ENCODE data around the gene WDSUB1. TPM values are rescaled to one million over a fixed set of nuclear protein-coding genes. Genes with fewer than 3 reads are reported as not detected.

WDSUB1 gene
- total RNA-seq, 1 experiment from 2014 or later: 7.4 TPM

DNA sequence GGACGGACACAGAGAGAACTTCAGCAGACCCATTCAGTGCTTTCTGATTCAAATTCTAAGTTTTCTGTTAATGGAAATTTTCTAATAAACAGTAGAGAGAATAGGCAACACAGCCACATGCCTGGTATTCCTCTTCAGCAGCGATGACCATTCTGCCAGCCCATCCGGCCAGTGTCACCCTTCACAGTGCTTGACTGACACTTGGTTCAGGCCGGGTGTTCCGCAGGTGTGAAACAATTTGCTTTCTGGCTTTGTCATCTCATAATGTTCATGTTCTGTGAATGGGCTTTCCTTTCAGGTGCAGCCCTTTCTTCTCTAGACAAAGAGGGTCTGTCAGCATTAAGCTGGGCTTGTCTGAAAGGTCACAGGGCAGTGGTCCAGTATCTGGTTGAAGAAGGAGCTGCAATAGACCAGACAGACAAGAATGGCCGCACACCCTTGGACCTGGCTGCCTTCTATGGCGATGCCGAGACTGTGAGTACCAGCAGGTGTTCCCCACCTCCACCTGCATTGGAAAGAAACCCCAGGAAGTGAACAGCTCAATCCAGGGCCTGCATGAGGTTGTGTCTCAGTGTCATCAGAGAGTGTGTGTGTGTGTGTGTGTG lies 67.0 kb downstream of the WDSUB1 start:
- no peak overlapping the region for H3K4me3 ChIP-seq (ENCODE audit: insufficient read depth, low read depth, low read length)
- no peaks in the 10 kb centered on the region for H3K36me3 ChIP-seq (replicated peaks; ENCODE audit: control insufficient read depth, insufficient read depth, low read length)
- DNase-seq: no peak
- H3K27me3 ChIP-seq (ENCODE audit: control insufficient read depth, insufficient read depth, low read length): no peaks in the 10 kb centered on the region; the same call in 1 of the 2 replicates

GRCh38 chr2:159218389-159218788 lies 68.1 kb downstream of the WDSUB1 start:
- Histone ChIP-seq H3K4me3 (ENCODE audit: insufficient read depth, low read depth, low read length) (no peak overlapping the region), H3K27me3 (ENCODE audit: control insufficient read depth, insufficient read depth, low read length) (peaks cover 1% of the 10 kb centered on the region; the same call in 1 of the 2 replicates), H3K36me3 (replicated peaks; ENCODE audit: control insufficient read depth, insufficient read depth, low read length) (no peaks in the 10 kb centered on the region)
- no peak for DNase-seq

- Histone ChIP-seq H3K4me3 (ENCODE audit: insufficient read depth, low read depth, low read length) (no peak overlapping the region), H3K36me3 (replicated peaks; ENCODE audit: control insufficient read depth, insufficient read depth, low read length) (no peaks in the 10 kb centered on the region), H3K27me3 (ENCODE audit: control insufficient read depth, insufficient read depth, low read length) (peaks cover 6% of the 10 kb centered on the region; the same call in 1 of the 2 replicates)
- DNase-seq: no peak
Measured at GRCh38 chr2:159217676-159218075, 68.8 kb downstream of the WDSUB1 start.

- H3K4me3 ChIP-seq (ENCODE audit: insufficient read depth, low read depth, low read length): no peak overlapping the region
- peaks cover 9% of the 10 kb centered on the region; the same call in 1 of the 2 replicates for H3K27me3 ChIP-seq (ENCODE audit: control insufficient read depth, insufficient read depth, low read length)
- no peak for DNase-seq
- no peaks in the 10 kb centered on the region for H3K36me3 ChIP-seq (replicated peaks; ENCODE audit: control insufficient read depth, insufficient read depth, low read length)
Measured at GRCh38 chr2:159215116-159215515, 71.4 kb downstream of the WDSUB1 start.

DNA sequence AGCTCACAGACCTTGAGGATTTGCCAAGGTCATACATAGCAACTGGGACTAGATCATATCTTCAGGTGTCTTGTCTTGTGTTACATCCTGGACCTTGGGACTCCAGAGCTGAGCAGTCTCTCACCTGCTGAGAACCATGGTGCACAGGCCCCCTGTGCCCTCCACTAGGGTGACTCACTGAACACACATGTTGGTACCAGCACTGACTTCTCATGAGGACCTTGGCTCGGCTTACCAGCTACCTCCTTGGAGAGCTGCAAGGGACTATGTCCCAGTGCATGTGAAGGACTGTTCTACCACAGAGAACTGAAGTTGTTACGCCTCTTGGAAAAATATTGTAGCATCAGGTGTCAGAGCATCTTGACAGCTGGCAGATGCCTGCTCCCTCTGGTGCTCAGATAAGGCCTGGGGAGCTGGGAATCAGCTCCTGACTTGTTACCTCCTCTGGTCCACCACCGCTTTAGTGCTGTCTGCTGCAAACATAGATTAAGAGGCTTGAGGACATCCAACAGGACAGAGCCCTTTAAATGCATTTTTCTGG lies 72.1 kb downstream of the WDSUB1 start:
- peaks cover 15% of the 10 kb centered on the region for H3K27me3 ChIP-seq (ENCODE audit: control insufficient read depth, insufficient read depth, low read length)
- no peaks in the 10 kb centered on the region for H3K36me3 ChIP-seq (replicated peaks; ENCODE audit: control insufficient read depth, insufficient read depth, low read length)
- H3K4me3 ChIP-seq (ENCODE audit: insufficient read depth, low read depth, low read length): no peak overlapping the region
- DNase-seq: no peak

- Histone ChIP-seq H3K36me3 (replicated peaks; ENCODE audit: control insufficient read depth, insufficient read depth, low read length) (no peaks in the 10 kb centered on the region), H3K4me3 (ENCODE audit: insufficient read depth, low read depth, low read length) (no peak overlapping the region), H3K27me3 (ENCODE audit: control insufficient read depth, insufficient read depth, low read length) (peaks cover 17% of the 10 kb centered on the region)
- DNase-seq: no peak
Measured at GRCh38 chr2:159213296-159213695, 73.2 kb downstream of the WDSUB1 start.

- no peak overlapping the region for H3K4me3 ChIP-seq (ENCODE audit: insufficient read depth, low read depth, low read length)
Measured at GRCh38 chr2:159211447-159212396, 74.8 kb downstream of the WDSUB1 start.

DNA sequence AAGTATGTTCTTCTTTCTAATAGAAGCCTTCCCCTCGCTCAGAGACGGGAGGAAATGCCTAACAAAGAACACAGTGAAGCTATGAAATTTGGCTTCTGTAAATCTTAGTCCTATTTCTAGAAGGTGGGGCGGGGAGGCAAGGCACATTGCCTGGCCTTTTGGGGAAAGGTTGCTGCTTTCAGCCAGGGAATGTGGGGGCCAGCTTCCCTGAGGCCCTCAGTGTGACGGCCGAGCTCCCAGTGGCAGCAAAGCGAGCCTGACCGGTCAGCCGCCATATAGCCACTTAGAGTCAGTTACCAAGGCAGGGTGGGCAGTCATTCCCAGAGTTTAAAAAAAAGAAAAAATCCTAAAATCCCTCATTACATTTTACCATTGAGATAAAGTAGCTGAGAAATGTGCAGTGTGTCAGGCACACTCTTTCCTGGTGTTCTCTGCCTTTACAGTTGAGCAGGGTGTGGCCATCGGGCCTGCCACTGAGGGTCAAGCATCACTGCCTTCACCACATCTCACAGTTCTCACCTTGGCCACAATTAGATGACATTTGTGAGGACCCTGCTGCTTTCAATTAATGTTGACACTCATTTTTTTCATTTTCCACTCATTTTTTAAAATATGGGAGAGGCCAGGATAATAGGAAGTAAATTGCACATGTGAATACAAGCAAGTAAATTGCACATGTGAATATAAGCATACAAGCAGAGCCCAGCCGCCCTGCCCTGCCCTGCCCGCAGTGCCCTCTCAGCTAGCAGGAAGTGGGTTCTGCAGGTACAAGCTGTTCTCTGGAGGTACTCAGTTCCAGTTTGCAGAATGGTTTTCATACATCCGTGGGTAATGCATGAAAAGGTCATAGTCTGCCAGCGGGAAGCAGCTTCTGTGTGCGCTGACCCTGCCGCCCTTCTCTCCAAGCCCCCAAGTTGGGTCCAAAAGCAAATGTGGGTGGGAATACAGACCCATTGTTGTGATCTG lies 76.9 kb downstream of the WDSUB1 start:
- peaks cover 17% of the 10 kb centered on the region for H3K27me3 ChIP-seq (ENCODE audit: control insufficient read depth, insufficient read depth, low read length)
- H3K36me3 ChIP-seq (replicated peaks; ENCODE audit: control insufficient read depth, insufficient read depth, low read length): no peaks in the 10 kb centered on the region
- H3K4me3 ChIP-seq (ENCODE audit: insufficient read depth, low read depth, low read length): no peak overlapping the region
- no peak for DNase-seq

More at GRCh38 chr2:159211447-159212396, 74.8 kb downstream of the WDSUB1 start:
- Histone ChIP-seq H3K27me3 (ENCODE audit: control insufficient read depth, insufficient read depth, low read length) (peaks cover 17% of the 10 kb centered on the region), H3K36me3 (replicated peaks; ENCODE audit: control insufficient read depth, insufficient read depth, low read length) (no peaks in the 10 kb centered on the region)
- peak; percentile 88 for DNase-seq

- DNase-seq: peak; percentile 51
- Histone ChIP-seq H3K27me3 (ENCODE audit: control insufficient read depth, insufficient read depth, low read length) (peaks cover 16% of the 10 kb centered on the region), H3K36me3 (replicated peaks; ENCODE audit: control insufficient read depth, insufficient read depth, low read length) (no peaks in the 10 kb centered on the region), H3K4me3 (ENCODE audit: insufficient read depth, low read depth, low read length) (no peak overlapping the region)
Measured at GRCh38 chr2:159208438-159208837, 78.1 kb downstream of the WDSUB1 start.

DNA sequence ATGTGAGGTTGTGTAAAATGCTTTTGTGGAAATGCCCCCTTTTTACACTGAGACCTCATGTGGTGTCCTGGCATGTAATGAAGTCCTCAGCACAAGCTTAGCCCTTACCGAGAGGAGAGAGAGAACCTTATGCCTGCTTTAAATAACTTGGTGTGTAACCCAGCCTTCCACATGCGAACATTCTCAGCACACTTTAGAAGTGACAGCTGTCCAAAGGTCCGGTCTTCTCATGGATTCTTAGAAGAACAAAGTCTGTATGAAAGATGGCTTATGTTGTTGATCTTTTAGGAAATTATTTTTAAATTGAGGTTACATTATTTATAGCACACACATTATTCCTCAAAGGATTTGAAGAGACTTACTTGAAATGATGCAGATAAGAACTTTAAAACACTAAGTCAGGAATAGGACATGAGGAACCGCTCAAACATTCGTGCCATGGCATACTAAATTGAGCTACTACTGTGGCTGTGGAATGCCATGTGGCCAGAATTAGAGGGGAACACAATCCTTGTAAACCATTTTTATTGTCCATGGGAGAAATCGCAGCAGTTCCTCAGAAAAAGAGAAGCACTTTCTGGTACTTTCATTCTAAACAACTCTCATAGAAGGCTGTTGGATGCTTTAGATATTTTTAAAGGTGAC lies 79.6 kb downstream of the WDSUB1 start:
- peaks cover 11% of the 10 kb centered on the region for H3K27me3 ChIP-seq (ENCODE audit: control insufficient read depth, insufficient read depth, low read length)
- H3K36me3 ChIP-seq (replicated peaks; ENCODE audit: control insufficient read depth, insufficient read depth, low read length): no peaks in the 10 kb centered on the region
- DNase-seq: no peak
- no peak overlapping the region for H3K4me3 ChIP-seq (ENCODE audit: insufficient read depth, low read depth, low read length)

DNA sequence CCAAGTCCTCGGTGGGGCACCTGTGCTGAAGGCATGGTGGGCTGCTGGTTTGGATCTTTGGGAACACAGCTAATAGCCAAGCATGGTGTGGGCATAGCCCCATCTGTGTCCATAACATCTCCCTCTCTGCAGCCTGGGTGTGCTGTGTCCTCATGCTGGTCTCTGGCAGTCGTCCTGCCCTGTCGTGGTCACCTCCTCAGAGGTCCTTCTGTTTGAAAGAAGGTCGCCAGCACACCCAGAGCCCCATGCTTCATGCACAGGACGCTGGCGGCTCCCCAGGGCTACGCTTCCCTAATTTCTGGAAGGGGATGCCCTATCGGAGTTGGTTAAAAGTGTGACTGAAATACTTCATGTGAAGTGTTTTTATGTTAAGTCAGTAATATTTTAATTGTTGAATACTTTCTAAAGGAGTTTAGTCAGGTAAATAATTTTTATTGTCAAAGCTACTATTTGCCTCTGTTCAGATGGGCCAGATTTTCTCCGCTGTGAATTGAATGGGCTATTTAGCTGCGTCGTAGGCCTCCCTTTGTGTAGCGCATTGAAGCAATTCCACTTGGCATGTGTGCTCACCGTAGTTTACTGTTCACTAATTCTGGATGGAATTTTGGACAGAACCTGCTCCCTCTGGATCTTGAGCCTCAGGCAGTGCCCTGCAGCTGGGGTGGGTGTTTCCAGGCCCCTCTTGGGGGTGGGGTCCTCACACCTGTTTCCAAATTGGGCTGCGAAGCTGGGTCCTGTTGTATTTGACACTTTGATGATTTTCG lies 81.9 kb downstream of the WDSUB1 start:
- Histone ChIP-seq H3K27me3 (ENCODE audit: control insufficient read depth, insufficient read depth, low read length) (peaks cover 3% of the 10 kb centered on the region; the same call in 1 of the 2 replicates), H3K4me3 (ENCODE audit: insufficient read depth, low read depth, low read length) (no peak overlapping the region), H3K36me3 (replicated peaks; ENCODE audit: control insufficient read depth, insufficient read depth, low read length) (no peaks in the 10 kb centered on the region)
- no peak for DNase-seq

DNA sequence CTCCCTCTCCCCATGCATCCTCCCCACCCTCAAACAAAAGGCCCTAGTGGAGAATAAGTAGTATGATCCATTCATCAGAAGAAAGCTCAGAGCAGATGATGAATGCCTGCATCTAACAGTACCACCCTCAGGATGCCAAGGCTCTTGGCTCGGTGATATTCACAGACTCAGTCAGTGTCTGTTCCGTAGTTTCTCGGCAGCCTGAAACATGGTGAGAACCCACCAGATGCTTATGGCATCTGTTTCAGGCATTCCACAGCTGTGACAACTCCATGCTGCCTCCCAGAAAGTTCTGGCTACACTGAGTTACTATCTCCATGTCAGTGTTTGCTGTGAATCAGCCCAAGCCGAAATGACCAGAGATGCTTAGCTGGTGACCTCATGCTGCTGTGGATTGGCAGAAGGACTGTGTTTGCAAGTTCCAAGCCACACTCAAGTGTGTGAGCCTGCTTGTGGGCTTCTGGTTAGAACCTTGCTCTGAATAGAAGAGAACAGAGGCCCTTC lies 83.9 kb downstream of the WDSUB1 start:
- H3K4me3 ChIP-seq (ENCODE audit: insufficient read depth, low read depth, low read length): no peak overlapping the region
- no peaks in the 10 kb centered on the region for H3K36me3 ChIP-seq (replicated peaks; ENCODE audit: control insufficient read depth, insufficient read depth, low read length)
- no peak for DNase-seq
- no peaks in the 10 kb centered on the region for H3K27me3 ChIP-seq (ENCODE audit: control insufficient read depth, insufficient read depth, low read length)
